Testis (tissue), 2 donors: ENCODE data around the gene MLLT1.

Source experiments
- POLR2A ChIP-seq: fragments of 450-650 bp; IDR thresholded peaks from one replicate; pipeline ENCODE4 v1.6.1; 2017; ENCODE audit warnings: antibody characterized with exemption, mild to moderate bottlenecking, moderate library complexity
- TF ChIP-seq, protein P1 (sequence below), 3 experiments: fragments of 450-650 bp in 2 of 3; fragments of 200-600 bp in 1 of 3; sonication (generic) in 1 of 3; IDR thresholded peaks; one replicate each; pipeline ENCODE4 v1.5.1; 2016 to 2019; ENCODE audit warnings: antibody characterized with exemption in 3 of 3, mild to moderate bottlenecking in 2 of 3, moderate library complexity in 1 of 3

DNA sequence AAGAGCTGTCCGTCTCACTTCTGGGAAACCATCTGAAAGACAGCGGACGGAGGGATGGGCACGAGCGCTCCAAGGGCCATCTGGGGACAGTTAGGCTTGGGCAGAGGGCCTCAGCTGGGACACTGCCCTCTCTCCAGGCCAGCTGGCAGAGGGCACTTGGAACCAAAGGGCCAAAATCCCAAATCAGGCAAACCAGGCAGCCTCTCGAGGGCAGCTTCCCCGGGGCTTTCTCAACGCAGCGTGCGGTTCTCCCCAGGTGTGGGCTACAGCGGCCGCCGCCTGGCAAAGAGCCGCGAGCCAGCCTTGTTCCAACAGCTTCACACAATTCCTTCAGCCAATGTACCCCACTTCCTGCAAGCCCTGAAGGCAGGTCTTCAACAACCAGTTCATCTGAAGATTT, 5.0 kb downstream of the MLLT1 start:
- TF ChIP-seq, protein P1, sequence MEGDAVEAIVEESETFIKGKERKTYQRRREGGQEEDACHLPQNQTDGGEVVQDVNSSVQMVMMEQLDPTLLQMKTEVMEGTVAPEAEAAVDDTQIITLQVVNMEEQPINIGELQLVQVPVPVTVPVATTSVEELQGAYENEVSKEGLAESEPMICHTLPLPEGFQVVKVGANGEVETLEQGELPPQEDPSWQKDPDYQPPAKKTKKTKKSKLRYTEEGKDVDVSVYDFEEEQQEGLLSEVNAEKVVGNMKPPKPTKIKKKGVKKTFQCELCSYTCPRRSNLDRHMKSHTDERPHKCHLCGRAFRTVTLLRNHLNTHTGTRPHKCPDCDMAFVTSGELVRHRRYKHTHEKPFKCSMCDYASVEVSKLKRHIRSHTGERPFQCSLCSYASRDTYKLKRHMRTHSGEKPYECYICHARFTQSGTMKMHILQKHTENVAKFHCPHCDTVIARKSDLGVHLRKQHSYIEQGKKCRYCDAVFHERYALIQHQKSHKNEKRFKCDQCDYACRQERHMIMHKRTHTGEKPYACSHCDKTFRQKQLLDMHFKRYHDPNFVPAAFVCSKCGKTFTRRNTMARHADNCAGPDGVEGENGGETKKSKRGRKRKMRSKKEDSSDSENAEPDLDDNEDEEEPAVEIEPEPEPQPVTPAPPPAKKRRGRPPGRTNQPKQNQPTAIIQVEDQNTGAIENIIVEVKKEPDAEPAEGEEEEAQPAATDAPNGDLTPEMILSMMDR (IDR thresholded peaks at IDR 0.05) = no peak
- TF ChIP-seq POLR2A = no peak
